Esophagus muscularis mucosa (tissue), 4 donors: ENCODE data around the gene UBALD1.

Experiments used
- CTCF ChIP-seq, 3 experiments: fragments of 200-600 bp in 2 of 3; fragments of 450-650 bp in 1 of 3; sonication (generic) in 2 of 3; IDR thresholded peaks; one replicate each; pipeline ENCODE4 v1.5.1; 2017 to 2019; ENCODE audit warnings: antibody characterized with exemption in 3 of 3, mild to moderate bottlenecking in 2 of 3, moderate library complexity in 1 of 3
- EP300 ChIP-seq: sonication (generic); formaldehyde crosslinking; IDR thresholded peaks from one replicate; pipeline ENCODE4 v1.6.1; 2017; ENCODE audit warnings: antibody characterized with exemption
- POLR2A ChIP-seq: fragments of 450-650 bp; IDR thresholded peaks from one replicate; pipeline ENCODE4 v1.6.1; 2017; ENCODE audit warnings: antibody characterized with exemption, moderate library complexity, mild to moderate bottlenecking, low read depth
- POLR2AphosphoS5 ChIP-seq, 2 donors: sonication (generic); formaldehyde crosslinking; IDR thresholded peaks; one replicate each; pipeline ENCODE4 v1.6.1; 2017; ENCODE audit warnings: antibody characterized with exemption in 2 of 2

GRCh38 chr16:4656695-4657686 lies 42.3 kb upstream of the UBALD1 start:
- TF ChIP-seq CTCF (IDR thresholded peaks at IDR 0.05): no peak
- TF ChIP-seq POLR2A: no peak
- no peak for TF ChIP-seq POLR2AphosphoS5 (IDR thresholded peaks at IDR 0.05)
- no peak for TF ChIP-seq EP300
